Measurements from ENCODE around the gene ARHGEF12.

DNA sequence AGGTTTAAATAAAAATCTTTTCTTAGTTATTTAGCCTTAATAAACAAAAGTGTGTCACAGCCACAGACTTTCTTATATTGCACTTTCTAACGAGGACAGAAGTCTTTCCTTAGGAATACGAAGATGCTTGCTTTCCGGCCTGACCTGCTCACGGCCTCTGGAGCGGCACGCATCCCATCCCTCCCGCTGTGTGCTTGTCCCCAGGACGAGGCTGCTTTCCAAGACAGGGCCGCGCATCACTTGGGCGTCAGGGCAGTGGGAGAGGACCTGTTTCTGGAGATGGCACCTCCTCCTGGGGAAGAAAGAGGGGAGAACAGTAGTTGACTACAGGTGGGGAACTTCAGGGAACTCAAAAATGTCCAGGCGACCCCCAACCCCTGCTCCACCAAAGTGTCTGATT, 201.8 kb downstream of the ARHGEF12 start:
- TF ChIP-seq, protein P1, sequence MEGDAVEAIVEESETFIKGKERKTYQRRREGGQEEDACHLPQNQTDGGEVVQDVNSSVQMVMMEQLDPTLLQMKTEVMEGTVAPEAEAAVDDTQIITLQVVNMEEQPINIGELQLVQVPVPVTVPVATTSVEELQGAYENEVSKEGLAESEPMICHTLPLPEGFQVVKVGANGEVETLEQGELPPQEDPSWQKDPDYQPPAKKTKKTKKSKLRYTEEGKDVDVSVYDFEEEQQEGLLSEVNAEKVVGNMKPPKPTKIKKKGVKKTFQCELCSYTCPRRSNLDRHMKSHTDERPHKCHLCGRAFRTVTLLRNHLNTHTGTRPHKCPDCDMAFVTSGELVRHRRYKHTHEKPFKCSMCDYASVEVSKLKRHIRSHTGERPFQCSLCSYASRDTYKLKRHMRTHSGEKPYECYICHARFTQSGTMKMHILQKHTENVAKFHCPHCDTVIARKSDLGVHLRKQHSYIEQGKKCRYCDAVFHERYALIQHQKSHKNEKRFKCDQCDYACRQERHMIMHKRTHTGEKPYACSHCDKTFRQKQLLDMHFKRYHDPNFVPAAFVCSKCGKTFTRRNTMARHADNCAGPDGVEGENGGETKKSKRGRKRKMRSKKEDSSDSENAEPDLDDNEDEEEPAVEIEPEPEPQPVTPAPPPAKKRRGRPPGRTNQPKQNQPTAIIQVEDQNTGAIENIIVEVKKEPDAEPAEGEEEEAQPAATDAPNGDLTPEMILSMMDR (IDR thresholded peaks at IDR 0.05 in 4 of 5, conservative IDR thresholded peaks at IDR 0.05 in 1 of 5), result no peak
- TF ChIP-seq POLR2A (IDR thresholded peaks at IDR 0.05), result no peak
